IMR-90 (cell line): ENCODE measurements around the gene COL28A1. TPM values are rescaled to one million over a fixed set of nuclear protein-coding genes. Genes with fewer than 3 reads are reported as not detected.

Experiments used
- ATAC-seq: fragments of 200-7000 bp; cut with Tn5 transposase; 2 replicates; pipeline ENCODE4 v1.9.1; 2020; ENCODE audit warnings: low read depth, mild to moderate bottlenecking, moderate library complexity
- BruUV-seq: library from RNA; stranded (reverse); fragments of 400-500 nt; replicated peaks from 2 replicates; lab custom pipeline; 2021; lab: Mats Ljungman, UMichigan
- CTCF ChIA-PET: fragments of 300-600 bp; formaldehyde crosslinking; extraction: SDS; loops from one replicate; lab custom pipeline; 2021; ENCODE audit warnings: antibody characterized with exemption; lab: Yijun Ruan, JAX
- POLR2A ChIA-PET: fragments of 300-600 bp; sonication (Branson Sonifier 250); formaldehyde crosslinking; loops from one replicate; lab custom pipeline; 2022; ENCODE audit warnings: antibody characterized with exemption; ENCODE audit not compliant: unreplicated experiment; lab: Charles Lee
- DNase-seq: peaks from one replicate; pipeline ENCODE4 v3.0.0; 2013
- H2AFZ ChIP-seq: replicated peaks from 2 replicates; pipeline ENCODE3; 2013; ENCODE audit warnings: low read length, mild to moderate bottlenecking; ENCODE audit not compliant: poor library complexity
- H2AK5ac ChIP-seq: 2 replicates; pipeline ENCODE4 v1.6.1; 2013; ENCODE audit warnings: low read depth, low read length, inconsistent platforms
- H2AK9ac ChIP-seq: replicated peaks from 2 replicates; pipeline ENCODE3; 2013; ENCODE audit warnings: mild to moderate bottlenecking, low read depth, low read length, moderate library complexity; ENCODE audit not compliant: poor library complexity
- H2BK120ac ChIP-seq: 2 replicates; pipeline ENCODE4 v1.6.1; 2013; ENCODE audit warnings: low read depth, low read length, inconsistent platforms
- H2BK15ac ChIP-seq: 3 replicates; pipeline ENCODE4 v1.6.1; 2013; ENCODE audit warnings: low read depth, low read length, inconsistent platforms
- H2BK20ac ChIP-seq: 2 replicates; pipeline ENCODE4 v1.6.1; 2013; ENCODE audit warnings: low read depth, mild to moderate bottlenecking, inconsistent platforms, low read length, moderate library complexity
- H2BK5ac ChIP-seq: 2 replicates; pipeline ENCODE4 v1.6.1; 2013; ENCODE audit warnings: mild to moderate bottlenecking, low read depth, low read length, inconsistent platforms; ENCODE audit not compliant: poor library complexity, severe bottlenecking
- H3K14ac ChIP-seq: replicated peaks from 2 replicates; pipeline ENCODE4 v1.6.1; 2013; ENCODE audit warnings: low read depth, low read length, inconsistent platforms
- H3K18ac ChIP-seq: 2 replicates; pipeline ENCODE4 v1.6.1; 2013; ENCODE audit warnings: low read depth, low read length, control low read depth
- H3K23ac ChIP-seq: 2 replicates; pipeline ENCODE4 v1.6.1; 2013; ENCODE audit warnings: low read depth, low read length, inconsistent platforms
- H3K27ac ChIP-seq: 2 replicates; pipeline ENCODE4 v1.5.1; 2013; ENCODE audit warnings: mild to moderate bottlenecking, control low read depth, low read length; ENCODE audit not compliant: insufficient read depth
- H3K27me3 ChIP-seq: 2 replicates; pipeline ENCODE4 v1.6.1; 2013; ENCODE audit warnings: low read length; ENCODE audit not compliant: control insufficient read depth, insufficient read depth
- H3K36me3 ChIP-seq: 2 replicates; pipeline ENCODE4 v1.6.1; 2013; ENCODE audit warnings: low read length, mixed read lengths; ENCODE audit not compliant: control insufficient read depth, insufficient read depth
- H3K4ac ChIP-seq: 2 replicates; pipeline ENCODE4 v1.6.1; 2013; ENCODE audit warnings: low read depth, low read length, inconsistent platforms
- H3K4me1 ChIP-seq: 2 replicates; pipeline ENCODE4 v1.6.1; 2013; ENCODE audit warnings: low read length, mixed read lengths; ENCODE audit not compliant: control insufficient read depth, insufficient read depth
- H3K4me2 ChIP-seq: 2 replicates; pipeline ENCODE4 v1.6.1; 2013; ENCODE audit warnings: low read depth, mild to moderate bottlenecking, control low read depth, low read length, moderate library complexity
- H3K4me3 ChIP-seq: 2 replicates; pipeline ENCODE4 v1.5.1; 2013; ENCODE audit warnings: low read depth, mild to moderate bottlenecking, control low read depth, low read length, moderate library complexity; ENCODE audit not compliant: insufficient read depth
- H3K56ac ChIP-seq: 2 replicates; pipeline ENCODE4 v1.6.1; 2013; ENCODE audit warnings: low read length, inconsistent platforms; ENCODE audit not compliant: insufficient read depth; ENCODE audit errors: extremely low read depth
- H3K79me1 ChIP-seq, 2 experiments: 2 replicates each; pipeline ENCODE4 v1.6.1; 2013; ENCODE audit warnings: low read length in 2 of 2, inconsistent platforms in 1 of 2, low read depth in 1 of 2
- H3K9ac ChIP-seq: 2 replicates; pipeline ENCODE4 v1.6.1; 2013; ENCODE audit warnings: low read depth, low read length, control low read depth
- H3K9me1 ChIP-seq: 2 replicates; pipeline ENCODE4 v1.6.1; 2013; ENCODE audit warnings: low read length, inconsistent platforms; ENCODE audit not compliant: insufficient read depth
- H3K9me3 ChIP-seq: 2 replicates; pipeline ENCODE4 v1.6.1; 2013; ENCODE audit warnings: low read length; ENCODE audit not compliant: control insufficient read depth, insufficient read depth
- H4K20me1 ChIP-seq: 2 replicates; pipeline ENCODE4 v1.6.1; 2013; ENCODE audit warnings: low read length, inconsistent platforms; ENCODE audit not compliant: insufficient read depth
- H4K5ac ChIP-seq: 2 replicates; pipeline ENCODE4 v1.6.1; 2013; ENCODE audit warnings: mild to moderate bottlenecking, low read depth, low read length, control low read depth
- H4K8ac ChIP-seq, 2 experiments: 2 replicates each; pipeline ENCODE4 v1.6.1; 2013; ENCODE audit warnings: low read depth in 2 of 2, low read length in 2 of 2, control low read depth in 1 of 2, inconsistent platforms in 1 of 2
- H4K91ac ChIP-seq: 2 replicates; pipeline ENCODE4 v1.6.1; 2013; ENCODE audit warnings: low read depth, low read length, inconsistent platforms; ENCODE audit not compliant: insufficient read depth
- BHLHE40 ChIP-seq: fragments of 150-350 bp; IDR thresholded peaks from 2 replicates; pipeline ENCODE4 v1.6.1; 2016; ENCODE audit warnings: mild to moderate bottlenecking, low read depth, low read length
- MAZ ChIP-seq: IDR thresholded peaks from 2 replicates; pipeline ENCODE4 v1.6.1; 2012; ENCODE audit warnings: low read depth, mild to moderate bottlenecking, low read length, improper control_type of control experiment, moderate library complexity, borderline replicate concordance
- NFE2L2 ChIP-seq: fragments of 150-350 bp; IDR thresholded peaks from 2 replicates; pipeline ENCODE4 v1.6.1; 2016; ENCODE audit warnings: low read depth, mild to moderate bottlenecking, low read length
- RAD21 ChIP-seq: IDR thresholded peaks from 2 replicates; pipeline ENCODE4 v1.6.1; 2012; ENCODE audit warnings: low read length, improper control_type of control experiment
- RCOR1 ChIP-seq: IDR thresholded peaks from 2 replicates; pipeline ENCODE4 v1.6.1; 2012; ENCODE audit warnings: mild to moderate bottlenecking, low read length, improper control_type of control experiment; ENCODE audit not compliant: insufficient replicate concordance
- RFX5 ChIP-seq: IDR thresholded peaks from 2 replicates; pipeline ENCODE4 v1.8.0; 2012; ENCODE audit warnings: low read depth, mild to moderate bottlenecking, low read length, moderate library complexity
- SMC3 ChIP-seq: fragments of 150-350 bp; IDR thresholded peaks from 2 replicates; pipeline ENCODE4 v1.6.1; 2016; ENCODE audit warnings: low read depth, mild to moderate bottlenecking, antibody characterized with exemption, low read length, moderate library complexity
- WGBS, 2 experiments: methylation state at CpG; one replicate each; pipeline versions ENCODE4 v1.1.5 to v1.1.7; 2013; ENCODE audit warnings: missing lambda C conversion rate in 2 of 2; ENCODE audit not compliant: insufficient read length in 1 of 2; ENCODE audit errors: extremely low coverage in 2 of 2; 5-methylcytosine and 5-hydroxymethylcytosine counted together
- dilution Hi-C: fragments of 300-500 bp; cut with HindIII; formaldehyde crosslinking; loops from one replicate; pipeline ENCODE4 v1.14.3; 2018; ENCODE audit warnings: low sequenced_read_pairs; ENCODE audit not compliant: unreplicated experiment
- in situ Hi-C: fragments of 300-500 bp; cut with MboI; formaldehyde crosslinking; loops from 3 replicates; pipeline ENCODE4 v1.14.3; 2019; ENCODE audit warnings: low sequenced_read_pairs, inconsistent platforms, mixed read lengths
- intact Hi-C: fragments of 100-400 bp; cut with micrococcal nuclease; formaldehyde crosslinking; loops from 2 replicates; pipeline ENCODE4 v1.10.0; 2022
- polyA plus RNA-seq, 3 experiments: library from polyadenylated mRNA; depleted of rRNA; stranded (reverse); fragments of >200 nt; gene quantifications; 2 replicates each; pipeline ENCODE4 v1.2.3, GENCODE V29; 2012; ENCODE audit warnings: low replicate concordance in 1 of 3
- total RNA-seq: library from RNA; depleted of rRNA; stranded (reverse); fragments of >200 nt; gene quantifications from 2 replicates; pipeline ENCODE4 v1.2.3, GENCODE V29; 2012

COL28A1 gene
- total and polyA plus RNA-seq, 2 of the 4 experiments (the other 2 are of a cell fraction): under 0.01 to 0.05 TPM

DNA sequence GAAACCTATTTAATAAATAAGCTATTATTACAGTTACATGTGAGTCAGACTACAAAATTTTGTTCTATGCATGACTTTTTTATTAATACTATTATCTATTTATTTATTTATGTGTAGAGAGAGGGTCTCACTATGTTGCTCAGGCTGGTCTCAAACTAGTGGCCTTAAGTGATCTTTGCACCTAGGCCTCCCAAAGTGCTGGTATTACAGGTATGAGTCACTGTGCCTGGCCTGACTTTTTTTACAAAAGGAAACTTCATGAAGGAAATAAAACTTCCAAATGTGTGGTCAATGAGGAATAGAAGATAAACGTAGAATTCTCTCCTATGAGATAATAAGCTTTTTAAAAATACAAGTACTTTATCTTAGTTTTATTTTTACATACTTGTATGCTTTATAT lies 19.0 kb downstream of the COL28A1 start:
- H3K9me1 ChIP-seq: no peaks in the 10 kb centered on the region
- no peak overlapping the region for H2BK15ac ChIP-seq
- no peak overlapping the region for H2BK5ac ChIP-seq
- no peak overlapping the region for H2AK9ac ChIP-seq
- H3K4me1 ChIP-seq: peaks cover 2% of the 10 kb centered on the region; the same call in 1 of the 2 replicates
- H3K23ac ChIP-seq: no peak overlapping the region
- H3K79me1 ChIP-seq: no peaks in the 10 kb centered on the region
- ChIA-PET CTCF (no interaction called here), POLR2A (interaction anchor here (0.5 kb wide), 1 partner anchor 159 kb away, joined by 6 read pairs; no protein-coding TSS in a partner anchor)
- H2AK5ac ChIP-seq: no peak overlapping the region
- no peak overlapping the region for H2BK20ac ChIP-seq
- no peaks in the 10 kb centered on the region for H4K20me1 ChIP-seq
- no peak overlapping the region for H3K4me2 ChIP-seq
- no peaks in the 10 kb centered on the region for H3K9me3 ChIP-seq
- no peak overlapping the region for H3K14ac ChIP-seq
- no TSS peak for BruUV-seq
- WGBS, 2 experiments: no CpG with 5 or more reads among the region's 1 CpG
- H3K27ac ChIP-seq: no peak overlapping the region
- H3K27me3 ChIP-seq: no peaks in the 10 kb centered on the region
- H3K4me3 ChIP-seq: no peak overlapping the region
- H3K18ac ChIP-seq: no peak overlapping the region
- H4K91ac ChIP-seq: no peak overlapping the region
- H2BK120ac ChIP-seq: no peak overlapping the region
- ATAC-seq (no peak), DNase-seq (no peak)
- dilution Hi-C loops (no loop called here), in situ Hi-C loops (no loop called here), intact Hi-C loops (no loop called here)
- no peak overlapping the region for H4K8ac ChIP-seq
- no peak for TF ChIP-seq NFE2L2
- no peak for TF ChIP-seq SMC3
- TF ChIP-seq RAD21: no peak
- no peak for TF ChIP-seq MAZ
- no peak for TF ChIP-seq BHLHE40
- no peak for TF ChIP-seq RCOR1
- TF ChIP-seq RFX5: no peak
- no peak overlapping the region for H3K9ac ChIP-seq
- H3K56ac ChIP-seq: no peak overlapping the region
- no peak overlapping the region for H2AFZ ChIP-seq
- H4K5ac ChIP-seq: no peak overlapping the region
- H3K4ac ChIP-seq: no peak overlapping the region
- H3K36me3 ChIP-seq: no peaks in the 10 kb centered on the region
